Stimulated activated CD4-positive, alpha-beta T cell treated with anti-CD3 and anti-CD28 coated beads, Interleukin-15, amount 100 ng/mL, for 24 hours (primary cell): Measurements from ENCODE around the gene CR1.
"Not testable (repeated sequence)": the region's sequence is repeated elsewhere in the genome, so short reads cannot be mapped to it uniquely, and the experiment has no call there.

Source experiments
- DNase-seq: peaks from one replicate; pipeline ENCODE4 v3.0.0-alpha.2; 2020

The CR1 gene

DNA sequence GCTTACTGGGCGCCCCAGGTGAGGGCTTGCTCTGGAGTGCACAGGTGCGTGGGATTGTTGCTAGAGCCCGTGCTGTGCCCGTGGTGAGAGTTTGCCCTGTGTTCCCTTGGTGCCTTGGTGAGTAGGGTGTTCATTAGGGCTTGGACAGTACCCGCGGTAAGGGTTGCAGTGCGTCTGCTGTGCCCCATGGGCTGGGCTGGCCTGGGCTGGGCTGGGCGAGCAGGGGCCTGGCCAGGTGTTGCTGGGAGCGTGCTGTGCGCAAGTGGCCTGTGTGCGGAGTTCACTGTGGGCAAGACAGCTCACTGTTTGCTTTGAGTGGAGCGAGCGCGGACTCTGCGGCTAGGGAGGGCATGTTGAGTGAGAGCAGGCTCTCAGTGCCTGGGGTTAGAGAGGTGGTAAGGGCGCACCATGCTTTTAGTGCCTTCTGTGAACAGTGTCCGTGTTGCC lies 149.7 kb downstream of the CR1 start:
- DNase-seq: no peak

GRCh38 chr1:207646171-207646570 lies 150.2 kb downstream of the CR1 start:
- DNase-seq: no peak

DNA sequence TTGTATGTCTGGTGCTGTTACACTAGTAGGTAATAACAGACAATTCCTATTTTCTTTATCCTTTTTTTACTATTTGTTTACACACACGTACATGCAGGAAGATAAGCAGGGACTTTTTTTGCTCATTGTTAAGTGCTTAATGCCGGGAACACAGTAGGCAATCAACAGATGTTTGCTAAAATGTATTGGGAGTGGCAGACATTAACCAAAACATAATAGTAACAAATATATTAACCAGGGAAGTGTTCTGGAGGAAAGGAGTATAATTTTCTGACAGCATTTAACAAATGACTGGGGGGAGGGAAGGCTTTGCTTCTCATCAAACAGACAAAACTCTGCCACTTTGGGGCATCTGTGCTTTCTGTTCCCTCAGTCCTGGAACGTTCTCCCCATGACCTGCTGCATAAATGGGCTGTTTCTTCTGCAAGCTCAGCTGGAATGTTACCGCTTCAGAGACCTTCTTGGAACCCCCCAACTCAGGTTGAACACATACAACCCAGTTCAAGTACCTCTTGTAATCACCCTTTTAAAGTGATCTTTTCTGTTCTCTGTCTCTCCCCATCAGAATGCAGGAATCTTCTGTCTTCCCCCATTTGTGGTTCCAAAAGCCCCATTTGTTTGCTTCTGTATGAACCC lies 151.1 kb downstream of the CR1 start:
- DNase-seq: no peak

- no peak for DNase-seq
Measured at GRCh38 chr1:207647671-207648333, 151.8 kb downstream of the CR1 start.

DNA sequence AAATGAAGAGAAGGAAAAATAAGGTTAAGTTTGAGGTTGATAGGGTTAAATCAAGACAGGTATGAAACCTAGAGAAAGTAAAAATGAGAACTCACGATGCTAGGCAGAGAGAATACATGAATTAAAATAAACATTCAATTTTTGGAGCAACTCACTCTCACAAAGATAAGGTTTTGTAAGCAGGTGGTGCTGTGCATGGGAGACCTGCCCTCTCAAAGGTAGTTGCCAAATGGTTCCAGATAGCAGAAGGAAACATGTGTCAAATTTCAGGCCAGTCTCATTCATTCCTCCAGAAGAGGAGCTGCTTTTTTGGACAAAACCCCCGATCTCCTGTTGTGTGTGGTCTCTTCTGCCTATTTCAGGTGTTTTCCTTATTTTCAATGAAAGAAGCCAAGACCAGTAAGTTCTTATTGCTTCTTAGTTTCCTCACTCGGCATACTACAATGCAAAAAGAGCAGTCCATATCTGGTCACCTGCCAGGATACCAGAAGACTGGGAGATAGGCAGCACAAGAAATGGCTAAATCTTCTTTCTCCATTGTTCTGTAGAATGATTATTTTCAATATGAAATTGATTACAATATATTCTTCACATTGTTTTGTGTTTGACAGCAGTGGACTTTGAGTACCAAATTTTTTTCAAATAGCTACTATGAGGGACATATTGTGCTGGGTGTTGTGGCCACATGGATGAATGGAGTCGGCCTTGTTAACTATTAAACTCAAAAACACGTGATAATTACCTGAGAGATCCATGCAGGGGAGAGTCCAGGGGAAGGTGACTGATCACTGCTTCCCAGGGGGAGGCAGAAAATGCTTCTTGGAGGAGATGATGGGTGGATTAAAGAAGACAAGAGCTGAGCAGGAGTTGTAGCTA lies 152.6 kb downstream of the CR1 start:
- DNase-seq: no peak

GRCh38 chr1:207649210-207649753 lies 153.3 kb downstream of the CR1 start:
- no peak for DNase-seq

DNA sequence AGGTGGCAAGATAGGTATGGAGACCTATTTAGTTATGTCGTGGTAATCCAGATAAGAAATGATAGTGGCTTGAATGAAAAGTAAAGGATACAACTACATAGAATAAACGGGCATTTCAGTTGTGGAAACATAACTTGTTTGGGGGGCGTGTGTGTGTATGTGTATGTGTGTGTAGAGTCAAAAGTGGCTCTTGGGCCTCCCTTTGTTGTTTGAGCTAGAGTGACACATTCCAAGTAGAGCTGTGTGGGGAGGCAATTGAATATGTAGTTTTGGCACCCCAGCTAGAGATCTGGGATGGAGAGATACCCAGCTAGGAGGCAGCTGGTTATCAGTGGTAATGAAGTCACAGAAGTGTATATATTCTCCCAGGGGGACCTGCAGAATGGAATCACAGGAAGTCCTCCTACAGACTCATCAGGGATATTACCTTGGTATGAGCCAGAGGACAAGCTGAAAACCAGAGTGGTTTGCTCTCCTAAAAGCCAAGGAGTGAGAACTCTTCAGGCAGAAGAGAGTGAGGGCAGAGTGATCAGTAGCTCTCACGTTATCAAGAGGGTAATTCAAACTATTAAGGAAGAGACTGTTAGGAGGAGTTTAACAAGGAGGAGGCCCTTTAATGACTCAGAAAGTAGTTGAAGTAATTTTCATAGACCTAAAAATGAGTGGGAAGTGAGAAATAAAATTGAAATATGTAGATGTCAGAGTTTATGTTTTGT lies 154.1 kb downstream of the CR1 start:
- no peak for DNase-seq

- no peak for DNase-seq
Measured at GRCh38 chr1:207651583-207651982, 155.6 kb downstream of the CR1 start.

DNA sequence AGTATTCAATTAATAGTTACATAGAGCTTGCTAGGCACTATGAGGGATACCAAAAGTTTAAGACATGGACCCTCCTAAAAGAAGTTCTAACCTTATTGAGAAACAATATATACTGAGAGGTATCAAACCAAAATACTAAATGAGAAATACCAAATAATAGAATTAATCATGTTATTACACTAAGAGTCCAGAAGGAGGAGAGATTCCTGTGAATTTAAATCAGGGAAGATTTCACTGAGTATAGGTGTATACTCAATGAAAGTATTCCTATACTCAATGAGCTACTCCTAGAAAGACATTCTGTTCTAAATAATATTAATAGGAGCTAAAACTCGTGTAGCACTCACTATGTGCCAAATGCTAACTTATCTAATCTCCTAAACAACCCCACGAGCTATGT lies 158.4 kb downstream of the CR1 start:
- no peak for DNase-seq

- DNase-seq: no peak
Measured at GRCh38 chr1:207658408-207658807, 162.5 kb downstream of the CR1 start.

DNA sequence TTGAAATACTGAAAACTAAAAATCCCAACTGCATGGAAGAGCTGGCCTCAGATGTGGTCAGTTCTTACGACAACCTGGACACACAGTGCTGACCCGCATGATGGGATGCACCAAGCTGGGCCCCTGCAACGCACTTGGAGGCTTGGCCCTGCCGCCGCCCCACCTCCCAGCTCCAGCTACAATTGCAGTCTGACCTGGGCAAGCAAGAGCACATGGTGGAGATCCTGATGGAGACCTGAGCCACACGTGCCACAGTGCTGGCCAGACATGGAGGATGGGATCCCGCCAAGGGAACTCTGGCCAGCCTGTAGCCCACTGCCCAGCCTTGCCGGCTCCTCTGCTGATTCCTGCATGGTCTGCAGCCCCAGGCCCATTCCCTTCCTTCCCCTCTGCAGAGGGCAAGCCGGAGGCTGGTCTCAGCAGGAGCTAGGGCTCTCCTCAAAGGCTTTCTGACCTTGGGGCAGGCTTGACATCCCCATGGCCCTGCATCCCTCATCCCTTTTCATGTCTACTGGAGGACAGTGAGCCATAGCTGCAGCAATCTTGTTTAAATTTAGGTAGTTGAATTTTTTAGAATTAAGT lies 163.0 kb downstream of the CR1 start:
- DNase-seq: no peak

DNA sequence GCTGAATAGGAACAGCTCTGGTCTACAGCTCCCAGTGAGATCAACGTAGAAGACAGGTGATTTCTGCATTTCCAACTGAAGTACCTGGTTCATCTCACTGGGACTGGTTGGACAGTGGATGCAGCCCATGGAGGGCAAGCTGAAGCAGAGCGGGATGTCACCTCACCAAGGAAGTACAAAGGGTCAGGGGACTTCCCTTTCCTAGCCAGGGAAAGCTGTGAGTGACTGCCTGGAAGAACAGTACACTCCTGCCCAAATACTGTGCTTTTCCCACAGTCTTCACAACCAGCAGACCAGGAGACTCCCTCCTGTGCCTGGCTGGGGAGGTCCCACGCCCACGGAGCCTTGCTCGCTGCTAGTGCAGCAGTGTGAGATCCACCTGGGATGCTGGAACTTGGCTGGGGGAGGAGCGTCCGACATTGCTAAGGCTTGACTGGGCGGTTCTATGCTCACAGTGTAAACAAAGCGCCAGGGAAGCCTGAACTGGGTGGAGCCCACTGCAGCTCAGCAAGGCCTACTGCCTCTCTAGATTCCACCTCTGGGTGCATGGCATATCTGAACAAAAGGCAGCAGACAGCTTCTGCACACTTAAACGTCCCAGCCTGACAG lies 163.7 kb downstream of the CR1 start:
- no peak for DNase-seq

- not testable (repeated sequence) for DNase-seq
Measured at GRCh38 chr1:207661420-207661819, 165.5 kb downstream of the CR1 start.

- no peak for DNase-seq
Measured at GRCh38 chr1:207666342-207666741, 170.4 kb downstream of the CR1 start.

GRCh38 chr1:207669528-207670009 lies 173.6 kb downstream of the CR1 start:
- DNase-seq: peak; percentile 5

DNA sequence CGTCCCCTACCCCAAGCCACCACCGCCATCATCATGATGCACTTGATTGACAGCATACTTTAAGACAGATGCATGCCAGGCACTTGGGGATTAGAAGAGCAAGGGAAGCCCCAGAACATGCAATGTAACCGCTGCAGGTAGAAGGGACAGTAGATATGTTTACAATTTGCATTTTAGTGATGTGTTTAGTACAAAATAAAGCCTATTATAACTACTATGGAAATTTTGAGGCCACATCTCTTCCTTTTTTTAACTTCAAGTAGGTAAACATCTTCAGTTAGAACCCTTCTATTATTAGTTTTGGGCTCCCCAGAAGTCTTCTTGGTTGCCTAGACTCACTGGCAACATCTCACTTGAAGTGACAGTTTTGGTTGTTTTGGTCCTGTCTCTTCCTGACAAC lies 174.2 kb downstream of the CR1 start:
- no peak for DNase-seq

- DNase-seq: no peak
Measured at GRCh38 chr1:207670997-207671396, 175.0 kb downstream of the CR1 start.

GRCh38 chr1:207672522-207673130 lies 176.7 kb downstream of the CR1 start:
- peak; percentile 29 for DNase-seq

DNA sequence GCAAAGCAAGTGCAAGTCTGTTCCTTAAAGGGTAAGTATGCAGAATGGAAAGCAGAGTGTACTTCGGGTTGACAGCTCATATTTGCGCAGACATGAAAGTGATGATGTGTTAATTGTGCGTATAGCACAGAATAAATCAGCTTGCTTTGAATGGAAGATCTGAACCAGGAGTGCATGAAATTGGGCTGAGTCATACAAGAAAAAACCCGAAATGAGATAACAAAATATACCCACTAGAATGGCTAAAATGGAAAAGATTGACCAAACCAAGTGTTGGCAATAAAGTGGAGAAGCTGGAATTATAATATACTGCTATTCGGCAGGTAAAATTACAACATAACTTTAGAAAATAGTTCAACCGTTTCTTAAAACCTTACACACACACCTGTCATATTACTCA lies 177.4 kb downstream of the CR1 start:
- no peak for DNase-seq

GRCh38 chr1:207676153-207676552 lies 180.2 kb downstream of the CR1 start:
- DNase-seq: no peak
